GM21717 (cell line): Measurements from ENCODE around the gene PCNX4.
"Not testable (repeated sequence)": the region's sequence is repeated elsewhere in the genome, so short reads cannot be mapped to it uniquely, and the experiment has no call there.

Source experiments
- ATAC-seq: cut with Tn5 transposase; IDR thresholded peaks from one replicate; pipeline ENCODE4 v1.9.1; 2021; ENCODE audit warnings: mild to moderate bottlenecking, moderate library complexity; ENCODE audit not compliant: unreplicated experiment

Gene PCNX4

DNA sequence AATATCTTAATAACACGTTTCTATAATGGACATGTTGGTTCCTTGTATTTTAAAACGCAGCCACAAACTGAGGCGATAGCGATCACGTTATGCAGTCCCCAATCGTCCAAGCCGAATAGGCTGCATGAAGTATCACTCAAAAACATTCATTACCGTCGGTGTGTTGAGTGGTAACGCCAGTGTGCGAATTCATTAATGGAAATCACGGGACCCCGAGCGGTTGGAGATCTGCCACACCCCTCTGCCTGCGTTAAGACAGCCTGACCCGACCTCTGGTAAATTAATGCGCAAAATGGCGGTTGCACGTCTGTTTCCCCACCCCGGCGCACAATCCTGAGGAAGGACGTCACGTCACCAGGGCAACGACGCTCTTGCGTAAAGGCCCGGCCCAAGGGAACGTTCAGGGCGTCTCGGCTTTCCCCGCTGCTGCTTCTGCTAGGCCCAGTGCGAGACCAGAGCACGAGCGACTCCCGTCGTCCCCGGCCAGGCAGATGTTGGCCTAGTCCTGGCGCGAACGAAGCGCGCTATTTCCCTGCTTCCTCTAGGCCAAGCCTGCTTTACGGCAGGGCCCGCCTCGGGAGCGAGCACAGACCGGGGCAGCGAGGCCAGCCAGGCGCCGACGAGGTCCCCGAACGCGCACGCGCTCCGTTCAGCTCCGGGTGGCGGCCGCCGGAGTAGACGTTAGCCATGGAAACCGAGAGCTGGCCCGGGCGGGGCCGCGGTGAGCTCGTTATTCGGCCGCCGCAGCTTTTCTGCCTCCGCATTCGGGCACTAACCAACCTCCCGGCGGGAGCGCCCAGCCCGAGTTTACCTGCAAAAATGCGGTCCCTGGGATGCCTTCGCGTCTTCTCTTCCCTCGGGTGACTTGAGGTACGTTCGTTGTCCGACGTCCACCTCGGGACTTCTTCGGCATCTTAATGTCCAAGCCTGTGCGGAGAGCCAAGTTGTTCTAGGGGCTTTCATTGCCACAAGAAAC, at the start of gene PCNX4:
TSS of gene PCNX4 (plus strand) at position 374 of the 976 bp plus-strand sequence. CDS start 15,716 bp downstream, outside the sequence.
- peak; percentile 95 for ATAC-seq

DNA sequence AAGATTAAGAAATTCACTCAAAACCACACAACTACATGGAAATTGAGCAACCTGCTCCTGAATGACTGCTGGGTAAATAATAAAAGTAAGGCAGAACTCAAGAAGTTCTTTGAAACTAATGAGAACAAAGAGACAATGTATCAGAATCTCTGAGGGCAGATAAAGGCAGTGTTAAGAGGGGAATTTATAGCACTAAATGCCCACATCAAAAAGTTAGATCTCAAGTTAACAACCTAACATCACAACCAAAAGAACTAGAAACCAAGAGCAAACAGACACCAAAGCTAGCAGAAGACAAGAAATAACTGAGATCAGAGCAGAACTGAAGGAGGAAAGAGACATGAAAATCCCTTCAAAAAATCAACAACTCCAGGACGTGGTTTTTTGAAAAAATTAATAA, 43.7 kb upstream of the PCNX4 start:
- not testable (repeated sequence) for ATAC-seq

DNA sequence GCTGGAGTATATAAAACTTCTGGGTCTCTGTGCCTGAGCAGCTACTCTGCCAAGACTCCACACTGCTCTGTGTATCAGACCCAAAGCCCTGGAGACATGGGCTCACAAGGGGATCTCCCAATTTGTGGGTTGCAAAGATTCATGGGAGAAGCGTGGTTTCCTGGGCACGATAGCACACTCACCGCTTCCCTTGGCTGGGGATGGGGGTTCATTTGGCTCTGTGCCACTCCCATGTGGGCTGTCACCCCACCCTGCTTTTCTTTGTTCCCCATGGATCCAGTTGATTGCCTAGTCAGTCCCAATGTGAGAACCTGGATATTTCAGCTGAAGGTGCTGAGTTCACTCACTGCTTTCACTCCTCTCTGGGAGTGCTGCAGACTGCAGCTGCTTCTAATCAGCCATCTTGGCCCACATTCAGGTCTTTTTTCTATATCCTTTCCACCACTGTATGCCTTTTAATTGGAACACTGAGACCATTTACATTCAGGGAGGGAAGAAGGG, 40.0 kb upstream of the PCNX4 start:
- no peak for ATAC-seq

DNA sequence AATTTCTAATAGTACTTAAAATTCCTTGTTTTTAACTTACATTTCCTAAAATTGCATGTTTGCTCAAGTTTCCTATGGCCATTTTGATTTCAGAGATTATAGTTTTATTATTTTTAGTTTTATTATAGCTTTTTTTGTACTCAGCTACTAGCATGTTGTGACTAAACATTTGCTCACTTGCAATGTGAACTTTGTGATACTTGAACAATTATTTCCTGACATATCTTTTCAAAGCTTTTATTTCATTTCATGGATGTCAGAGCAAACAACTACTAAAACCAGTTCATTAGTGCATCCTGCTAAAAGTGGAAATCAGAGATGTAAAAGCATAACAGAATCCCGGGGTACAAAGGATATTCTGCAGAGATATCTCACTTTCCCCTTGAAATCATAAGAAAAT, 33.6 kb upstream of the PCNX4 start:
- ATAC-seq, result no peak

DNA sequence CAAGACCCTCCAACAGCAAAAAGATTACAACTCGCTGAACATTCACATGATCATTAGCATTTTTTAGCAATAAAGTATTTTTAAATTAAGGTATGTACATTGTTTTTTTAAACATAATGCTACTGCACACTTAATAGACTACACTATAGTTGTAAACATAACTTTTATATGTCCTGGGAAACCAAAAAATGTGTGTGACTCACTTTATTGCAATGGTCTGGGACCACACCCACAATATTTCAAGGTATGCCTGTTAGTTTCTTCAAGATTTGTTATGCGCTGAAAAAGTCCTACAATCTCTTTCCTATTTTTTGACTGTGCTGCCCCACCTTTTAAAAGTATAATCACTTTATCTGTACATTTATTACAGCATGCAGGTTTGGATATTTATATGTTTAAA, 30.4 kb upstream of the PCNX4 start:
- no peak for ATAC-seq

DNA sequence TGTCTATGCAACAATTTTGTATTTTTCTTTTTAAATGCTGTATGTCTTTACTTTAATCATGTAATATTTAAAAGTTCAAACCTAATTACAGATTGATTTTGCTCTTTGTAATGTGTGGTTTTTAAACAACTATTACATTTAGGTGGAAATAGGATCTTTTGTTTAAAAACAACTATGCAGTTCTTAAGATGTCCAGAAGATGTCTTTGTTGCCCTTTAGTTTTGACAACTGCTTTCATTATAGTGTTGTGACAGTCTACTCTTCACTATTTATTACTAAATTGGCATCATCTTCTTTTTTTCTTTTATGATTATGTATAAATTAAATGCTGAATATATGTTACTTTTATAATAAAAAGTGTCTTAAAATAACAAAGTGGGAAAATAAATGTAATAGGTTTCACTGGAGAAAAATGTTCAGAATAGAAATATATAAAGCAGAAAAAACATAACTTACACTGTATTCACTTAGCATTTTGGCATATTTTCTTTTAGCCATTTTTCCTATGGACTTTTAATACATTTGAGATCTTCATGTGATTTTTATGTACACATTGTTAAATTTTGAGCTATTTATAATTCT, 27.1 kb upstream of the PCNX4 start:
- no peak for ATAC-seq

DNA sequence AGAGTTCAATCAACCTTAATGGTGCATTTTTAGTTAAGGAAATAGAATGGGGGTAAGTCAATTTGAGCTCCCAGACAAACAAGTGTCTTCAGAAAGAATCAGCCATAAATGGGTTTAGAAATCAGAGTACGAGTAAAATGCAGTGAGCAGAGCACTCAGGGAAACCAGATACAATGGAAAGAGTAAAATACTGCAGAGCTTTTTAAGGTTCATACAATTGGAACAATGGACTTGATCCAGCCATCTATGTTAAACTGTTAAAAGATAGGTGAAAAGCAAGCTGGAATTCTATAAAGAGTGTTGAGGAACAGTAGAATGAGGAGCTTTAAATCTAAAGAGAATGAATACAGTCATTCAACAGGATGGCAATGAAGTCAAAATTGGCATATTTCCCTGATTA, 23.8 kb upstream of the PCNX4 start:
- ATAC-seq, result no peak

DNA sequence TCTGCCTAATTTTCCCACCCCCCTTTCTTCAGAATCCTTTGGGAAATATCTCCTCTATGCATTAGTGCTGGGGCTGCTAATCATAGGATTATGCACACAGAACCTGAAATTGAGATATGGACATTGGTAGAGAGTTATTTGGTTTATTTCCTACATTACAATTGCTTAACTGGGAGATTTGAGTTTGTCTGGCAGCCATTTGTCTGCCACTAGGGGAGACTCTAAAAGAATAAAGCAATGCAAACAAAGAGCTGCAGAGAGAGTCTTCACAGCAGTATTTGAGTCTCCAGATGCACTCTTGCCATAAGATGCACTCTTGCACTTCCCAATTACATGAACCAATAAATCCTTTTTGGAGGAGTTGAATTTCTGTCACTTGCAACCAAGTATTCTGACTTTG, 12.0 kb upstream of the PCNX4 start:
- ATAC-seq, result no peak

DNA sequence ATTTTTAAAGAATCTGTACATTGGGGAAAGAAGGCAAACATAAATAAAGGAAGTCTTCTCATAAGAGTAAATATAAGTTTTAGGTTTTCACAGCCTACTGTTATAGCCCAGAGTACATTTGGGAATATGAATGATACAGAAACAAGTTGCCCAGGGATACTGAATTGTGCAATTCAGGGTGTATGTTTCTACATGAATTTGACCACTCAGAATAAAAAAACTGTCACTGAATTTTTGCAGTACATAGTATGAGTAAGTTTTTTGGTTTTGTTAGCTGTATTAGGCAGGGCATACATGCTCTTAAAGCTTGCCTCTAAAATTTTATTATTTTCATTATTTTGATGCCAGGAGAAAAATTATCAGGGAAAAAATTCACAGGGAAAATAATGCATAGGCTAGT, 6.6 kb upstream of the PCNX4 start:
- no peak for ATAC-seq

DNA sequence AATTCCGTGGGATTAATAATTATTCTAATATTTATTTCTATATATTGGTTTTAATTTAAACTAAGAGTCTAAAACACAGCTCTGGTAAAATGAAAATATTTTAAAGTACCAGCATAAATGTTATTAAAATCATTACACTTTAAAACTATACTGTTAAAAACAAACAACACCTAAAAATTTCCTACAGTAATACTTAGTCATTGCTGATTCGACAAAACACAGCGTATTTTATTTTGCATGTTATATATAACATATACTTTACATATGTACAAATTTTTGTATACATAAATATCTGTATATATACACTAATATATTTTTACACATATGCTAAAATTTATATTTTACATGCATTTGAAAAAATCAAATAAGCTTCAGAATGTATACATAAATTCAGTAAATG, 6.0 kb upstream of the PCNX4 start:
- no peak for ATAC-seq

DNA sequence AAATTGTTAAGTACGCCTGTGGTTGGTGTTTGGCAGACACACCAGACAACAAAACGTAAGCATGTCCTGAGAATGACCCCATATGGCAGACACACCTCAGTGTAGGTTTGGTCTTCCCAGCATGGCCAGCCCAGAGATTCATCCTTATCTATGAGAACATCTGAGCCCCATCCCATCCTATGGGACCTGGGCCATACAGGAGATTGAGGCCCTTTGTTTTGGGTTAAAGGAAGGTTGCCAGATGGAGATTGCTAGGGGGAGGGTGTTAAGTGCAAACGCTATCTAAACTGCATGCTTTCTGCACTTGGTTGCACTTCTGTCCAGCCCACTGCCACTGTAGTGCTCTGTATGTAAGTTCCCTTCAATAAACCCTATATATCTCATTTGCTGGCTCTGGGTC, 4.1 kb upstream of the PCNX4 start:
- no peak for ATAC-seq

DNA sequence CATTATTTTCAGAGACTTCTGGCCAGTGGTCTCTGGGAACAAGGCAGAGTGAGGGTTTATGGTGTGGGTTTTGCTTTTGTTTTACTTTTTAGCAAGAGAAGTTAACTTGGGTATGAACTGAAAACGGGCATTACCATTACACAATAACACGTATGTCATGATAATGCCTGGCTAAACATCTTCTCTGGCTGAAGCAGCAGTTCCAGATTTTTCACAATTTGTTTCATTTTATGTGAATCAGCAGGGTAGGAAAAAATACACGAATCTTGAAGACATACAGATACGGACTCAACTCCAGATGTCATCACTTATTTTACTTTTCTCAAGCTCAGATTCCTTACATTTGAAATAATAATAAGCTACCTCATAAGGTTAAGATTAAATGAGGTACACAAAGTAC, 2.5 kb upstream of the PCNX4 start:
- no peak for ATAC-seq

DNA sequence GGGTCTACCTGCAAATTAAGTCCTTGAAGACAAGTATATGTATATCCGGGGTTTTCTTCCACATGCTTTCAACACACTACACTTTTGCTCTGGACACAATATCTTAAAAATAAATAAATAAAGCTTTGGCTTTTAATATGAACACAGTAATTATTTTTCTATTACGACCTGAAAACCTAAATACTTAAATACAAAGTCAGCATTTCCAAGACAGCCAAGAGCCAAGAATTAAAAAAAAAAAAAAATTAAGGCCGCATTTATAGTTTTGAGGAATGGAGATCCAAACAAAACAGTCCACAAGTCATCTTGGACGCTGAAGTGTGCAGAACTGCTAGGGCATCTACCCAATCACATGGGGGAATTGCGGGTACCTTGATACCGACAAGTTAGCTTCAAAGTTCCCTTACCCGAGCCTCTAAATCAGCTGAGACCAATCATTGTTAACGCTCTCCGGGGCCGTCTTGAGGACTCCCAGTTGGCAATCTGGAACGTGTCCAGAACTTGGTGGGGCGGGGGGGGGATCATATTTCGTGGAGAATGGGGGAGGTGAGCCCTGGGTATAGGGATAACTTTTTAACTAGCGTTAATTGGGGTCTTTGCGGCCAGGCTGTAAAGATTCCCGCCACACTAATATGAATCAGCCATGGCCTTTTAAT, 731 bp upstream of the PCNX4 start:
- ATAC-seq, result no peak

DNA sequence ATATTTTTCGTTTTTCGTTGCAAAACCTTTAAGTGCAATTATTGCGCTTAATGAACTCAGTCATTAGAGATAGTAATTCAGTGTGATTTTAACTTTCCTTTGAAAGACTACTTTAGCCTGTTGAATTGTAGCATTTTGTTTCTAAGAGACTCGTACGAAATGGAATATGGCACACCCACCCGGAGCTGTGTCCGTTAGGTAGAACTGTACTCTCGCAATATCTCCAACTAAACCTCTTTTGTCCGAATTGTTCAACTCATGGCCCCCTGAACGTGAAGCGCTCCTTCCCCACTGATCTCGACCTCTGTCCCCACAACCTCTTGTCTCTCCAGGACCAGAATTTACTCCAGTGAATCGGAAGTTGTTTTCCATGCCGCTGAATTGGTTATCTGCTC, 800 bp downstream of the PCNX4 start:
- ATAC-seq, result no peak

DNA sequence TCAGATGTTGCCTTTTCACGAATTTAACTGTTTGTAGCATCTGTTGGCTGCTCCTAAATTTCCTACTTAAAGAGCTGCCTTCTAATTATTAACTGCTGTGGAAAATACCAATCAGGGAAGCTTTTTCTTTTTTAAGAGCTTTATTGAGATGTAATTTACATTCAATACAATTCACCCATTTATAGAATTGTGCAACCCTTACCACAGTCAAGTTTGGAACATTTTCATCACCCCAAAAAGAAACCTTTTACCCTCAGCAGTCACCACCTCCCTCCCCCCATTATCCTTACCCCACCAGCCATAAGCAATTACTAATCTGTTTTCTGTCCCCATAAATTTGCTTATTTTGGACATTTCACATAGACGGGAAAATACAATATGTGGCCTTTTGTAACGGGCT, 1.4 kb downstream of the PCNX4 start:
- no peak for ATAC-seq

DNA sequence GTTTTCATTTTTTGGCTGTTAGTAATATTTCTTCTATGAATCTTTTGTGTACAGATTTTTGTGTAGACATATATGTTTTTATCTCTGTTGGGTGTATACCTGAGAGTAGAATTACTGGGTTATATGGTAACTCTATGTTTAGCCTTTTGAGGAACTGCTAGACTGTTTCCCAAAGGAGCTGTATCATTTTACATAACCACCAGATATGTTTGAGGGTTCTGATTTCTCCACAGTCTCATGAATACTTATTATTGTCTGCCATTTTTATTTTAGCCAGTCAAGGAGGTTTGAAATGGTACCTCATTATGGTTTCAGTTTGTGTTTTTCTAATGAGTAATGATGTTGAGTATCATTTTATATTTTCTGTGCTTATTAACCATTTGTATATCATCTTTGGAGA, 1.9 kb downstream of the PCNX4 start:
- no peak for ATAC-seq

DNA sequence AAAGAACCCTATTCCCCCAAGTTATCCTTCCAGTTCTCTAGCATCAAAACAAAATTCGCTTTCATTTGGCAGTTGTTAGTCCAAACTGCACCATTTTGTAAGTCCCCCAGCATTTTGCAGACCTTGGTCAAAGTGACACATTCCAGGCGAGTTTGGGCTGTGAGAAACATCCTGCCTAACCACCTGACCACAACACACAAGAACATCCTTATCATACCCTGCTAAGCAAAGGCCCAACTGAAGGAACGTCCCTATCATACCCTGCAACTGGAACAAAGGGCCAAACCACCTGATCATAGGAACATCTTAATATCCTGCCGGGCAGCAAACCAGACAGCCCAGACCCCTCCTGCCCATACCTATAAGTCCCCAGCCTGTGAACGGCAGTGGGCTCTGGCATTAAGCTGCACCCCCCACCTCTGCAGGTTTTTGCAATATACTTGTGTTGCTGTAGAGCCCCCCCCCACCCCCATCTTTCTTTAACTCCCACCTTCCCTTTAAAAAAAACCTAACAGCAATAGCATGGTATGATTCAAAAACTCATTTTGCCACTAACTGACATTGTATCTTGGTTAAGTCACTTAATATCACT, 2.7 kb downstream of the PCNX4 start:
- ATAC-seq, result no peak

DNA sequence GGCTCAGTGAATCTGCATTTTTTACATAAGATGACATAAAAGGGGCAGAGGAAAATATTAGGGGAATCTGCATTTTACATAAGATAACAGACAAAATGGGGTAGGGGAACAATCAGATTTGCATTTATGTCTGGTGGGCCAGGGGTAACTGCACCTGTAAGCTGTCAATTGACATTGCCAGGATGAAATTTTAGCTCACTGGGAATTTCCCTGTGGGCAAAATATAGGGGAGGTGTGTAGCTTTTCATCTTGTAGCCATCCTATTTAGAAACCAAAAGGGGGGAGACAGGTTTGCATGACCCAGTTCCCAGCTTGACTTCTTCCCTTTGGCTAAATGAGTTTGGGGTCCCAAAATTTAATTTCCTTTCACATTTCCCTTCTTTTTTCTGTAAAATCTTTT, 3.5 kb downstream of the PCNX4 start:
- ATAC-seq, result no peak

DNA sequence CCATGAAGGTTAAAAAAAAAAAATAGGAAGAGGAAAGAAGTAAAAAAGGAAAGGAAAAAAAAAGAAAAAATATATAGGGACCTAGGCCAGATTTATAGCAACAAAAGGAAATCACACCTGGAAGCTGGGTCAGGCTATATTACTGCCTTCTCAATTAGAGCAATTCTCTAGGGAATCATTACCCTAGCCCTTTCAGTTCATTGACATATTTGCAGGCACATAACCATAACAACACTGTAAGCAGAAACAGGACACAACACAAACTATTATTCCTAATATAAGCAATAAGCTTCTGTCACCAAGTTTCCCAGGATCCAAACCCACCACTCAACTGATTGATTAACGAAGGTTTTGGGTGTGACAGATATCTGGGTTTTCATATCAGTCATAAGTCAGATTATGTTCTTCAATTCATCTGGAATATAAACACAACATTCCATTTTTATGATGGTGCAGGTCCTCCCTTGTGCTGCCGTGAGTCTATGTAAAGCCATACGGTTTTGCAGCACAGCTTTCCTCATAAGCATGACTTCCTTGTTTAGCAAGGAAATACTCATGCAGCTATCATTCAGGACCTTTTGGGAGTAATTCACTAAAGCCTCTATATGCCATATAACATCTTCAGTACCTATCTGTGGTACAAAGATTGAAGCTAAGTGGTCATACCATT, 4.2 kb downstream of the PCNX4 start:
- no peak for ATAC-seq

DNA sequence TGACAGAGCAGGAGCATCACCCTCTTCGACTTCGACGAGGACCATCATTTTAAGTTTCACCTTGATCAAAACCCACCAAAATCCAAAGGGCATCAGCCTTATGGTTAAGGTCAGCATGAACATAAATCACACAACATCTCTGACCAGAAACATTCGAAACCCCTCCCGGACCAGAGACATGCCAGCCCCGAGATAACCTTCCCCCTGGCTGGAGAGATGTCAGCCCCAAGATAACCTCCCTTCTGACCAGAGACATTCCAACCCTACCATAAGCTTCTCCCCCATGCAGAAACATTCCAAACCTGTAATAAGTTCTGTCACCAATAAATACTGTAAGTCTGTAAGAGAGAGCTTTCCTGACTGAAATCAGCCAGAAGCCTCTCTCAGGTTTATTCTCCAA, 6.3 kb downstream of the PCNX4 start:
- ATAC-seq, result no peak

DNA sequence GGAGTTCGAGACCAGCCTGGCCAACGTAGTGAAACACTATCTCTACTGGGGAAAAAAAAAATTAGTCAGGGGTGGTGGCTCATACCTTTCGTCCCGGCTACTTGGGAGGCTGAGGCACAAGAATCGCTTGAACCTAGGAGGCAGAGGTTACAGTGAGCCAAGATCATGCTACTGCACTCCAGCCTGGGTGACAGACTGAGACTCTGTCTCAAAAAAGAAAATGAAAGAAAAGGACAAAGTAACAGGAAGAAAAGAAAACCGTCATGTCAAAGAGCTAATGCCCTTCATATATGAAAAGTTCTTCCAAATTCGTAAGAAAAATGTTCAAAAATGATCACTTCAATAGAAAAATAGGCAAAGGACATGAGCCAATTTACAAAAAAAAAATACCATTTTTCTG, 8.1 kb downstream of the PCNX4 start:
- ATAC-seq, result not testable (repeated sequence)
